IMR-90 (cell line): Measurements from ENCODE around the gene MGAT5.

Experiments used
- CEBPB ChIP-seq: IDR thresholded peaks from 2 replicates; pipeline ENCODE4 v1.6.1; 2012; ENCODE audit warnings: low read depth, low read length, improper control_type of control experiment
- FOS ChIP-seq: fragments of 150-350 bp; IDR thresholded peaks from 2 replicates; pipeline ENCODE4 v1.6.1; 2016; ENCODE audit warnings: low read depth, low read length
- MXI1 ChIP-seq: IDR thresholded peaks from 2 replicates; pipeline ENCODE4 v1.6.1; 2012; ENCODE audit warnings: low read depth, mild to moderate bottlenecking, low read length, moderate library complexity, borderline replicate concordance
- POLR2A ChIP-seq: IDR thresholded peaks from 2 replicates; pipeline ENCODE4 v1.6.1; 2012; ENCODE audit warnings: mild to moderate bottlenecking, low read depth, low read length
- RCOR1 ChIP-seq: IDR thresholded peaks from 2 replicates; pipeline ENCODE4 v1.6.1; 2012; ENCODE audit warnings: mild to moderate bottlenecking, low read length, improper control_type of control experiment; ENCODE audit not compliant: insufficient replicate concordance
- TF ChIP-seq, protein P1 (sequence below): conservative IDR thresholded peaks from 2 replicates; pipeline ENCODE4 v1.5.1; 2012; ENCODE audit warnings: mild to moderate bottlenecking, low read depth, low read length, improper control_type of control experiment
- TF ChIP-seq, protein P2 (sequence below): fragments of 150-350 bp; IDR thresholded peaks from 2 replicates; pipeline ENCODE4 v1.6.1; 2017; ENCODE audit warnings: mild to moderate bottlenecking, antibody characterized with exemption, low read length, low read depth

DNA sequence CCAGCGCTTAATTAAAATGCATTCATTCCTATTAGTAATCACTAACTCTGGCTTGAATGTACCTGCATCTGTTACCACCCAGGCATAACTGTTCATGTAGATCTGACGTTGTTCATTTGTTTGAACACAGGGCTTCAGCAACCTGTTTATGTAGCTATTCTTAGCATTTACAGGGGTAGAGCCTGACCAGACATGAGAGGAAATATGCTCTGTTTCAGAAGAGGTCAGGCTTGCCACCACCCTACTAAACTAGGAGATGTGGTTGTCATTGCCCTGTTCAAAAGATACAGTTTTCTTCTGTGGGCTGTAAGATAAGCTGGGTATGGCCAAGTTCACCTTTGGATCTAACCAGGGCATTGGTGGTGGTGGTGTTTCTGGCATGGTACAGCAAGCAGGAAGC is 8.8 kb downstream of the MGAT5 start:
- TF ChIP-seq, protein P1, sequence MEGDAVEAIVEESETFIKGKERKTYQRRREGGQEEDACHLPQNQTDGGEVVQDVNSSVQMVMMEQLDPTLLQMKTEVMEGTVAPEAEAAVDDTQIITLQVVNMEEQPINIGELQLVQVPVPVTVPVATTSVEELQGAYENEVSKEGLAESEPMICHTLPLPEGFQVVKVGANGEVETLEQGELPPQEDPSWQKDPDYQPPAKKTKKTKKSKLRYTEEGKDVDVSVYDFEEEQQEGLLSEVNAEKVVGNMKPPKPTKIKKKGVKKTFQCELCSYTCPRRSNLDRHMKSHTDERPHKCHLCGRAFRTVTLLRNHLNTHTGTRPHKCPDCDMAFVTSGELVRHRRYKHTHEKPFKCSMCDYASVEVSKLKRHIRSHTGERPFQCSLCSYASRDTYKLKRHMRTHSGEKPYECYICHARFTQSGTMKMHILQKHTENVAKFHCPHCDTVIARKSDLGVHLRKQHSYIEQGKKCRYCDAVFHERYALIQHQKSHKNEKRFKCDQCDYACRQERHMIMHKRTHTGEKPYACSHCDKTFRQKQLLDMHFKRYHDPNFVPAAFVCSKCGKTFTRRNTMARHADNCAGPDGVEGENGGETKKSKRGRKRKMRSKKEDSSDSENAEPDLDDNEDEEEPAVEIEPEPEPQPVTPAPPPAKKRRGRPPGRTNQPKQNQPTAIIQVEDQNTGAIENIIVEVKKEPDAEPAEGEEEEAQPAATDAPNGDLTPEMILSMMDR, result no peak
- TF ChIP-seq MXI1 (no peak), RCOR1 (no peak), CEBPB (no peak), POLR2A (no peak), FOS (no peak)
- TF ChIP-seq, protein P2, sequence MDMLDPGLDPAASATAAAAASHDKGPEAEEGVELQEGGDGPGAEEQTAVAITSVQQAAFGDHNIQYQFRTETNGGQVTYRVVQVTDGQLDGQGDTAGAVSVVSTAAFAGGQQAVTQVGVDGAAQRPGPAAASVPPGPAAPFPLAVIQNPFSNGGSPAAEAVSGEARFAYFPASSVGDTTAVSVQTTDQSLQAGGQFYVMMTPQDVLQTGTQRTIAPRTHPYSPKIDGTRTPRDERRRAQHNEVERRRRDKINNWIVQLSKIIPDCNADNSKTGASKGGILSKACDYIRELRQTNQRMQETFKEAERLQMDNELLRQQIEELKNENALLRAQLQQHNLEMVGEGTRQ, result no peak
